ENCODE measurements around the gene PLEKHM3.

GRCh38 chr2:207812726-207813080 is 212.6 kb downstream of the PLEKHM3 start:
- no peak for TF ChIP-seq EP300 (IDR thresholded peaks at IDR 0.05)
- no peak for TF ChIP-seq CTCF (IDR thresholded peaks at IDR 0.05)
